GM21381 (cell line): Measurements from ENCODE around the gene ETFB.

Source experiments
- ATAC-seq: cut with Tn5 transposase; IDR thresholded peaks from one replicate; pipeline ENCODE4 v1.9.1; 2021; ENCODE audit warnings: mild to moderate bottlenecking, moderate library complexity; ENCODE audit not compliant: unreplicated experiment

ETFB gene

DNA sequence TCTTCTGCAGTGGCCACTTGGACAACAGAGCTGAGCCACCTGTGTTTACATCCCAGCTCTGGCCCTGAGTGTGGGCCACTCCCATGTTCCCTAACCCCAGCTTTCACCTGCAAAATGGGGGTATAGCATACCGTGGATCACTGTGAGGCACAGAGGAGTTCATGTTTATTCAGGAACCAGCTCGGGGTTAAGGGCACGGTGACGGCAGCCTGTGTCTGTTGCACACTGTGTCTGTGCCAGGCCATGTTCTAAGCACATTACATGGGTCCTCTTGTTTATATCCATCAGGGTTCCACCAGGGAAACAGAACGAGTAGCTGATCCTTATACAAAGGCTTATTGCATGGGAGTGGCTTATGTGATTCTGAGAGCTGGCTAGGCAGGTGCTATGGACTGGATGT is 68.8 kb downstream of the ETFB start:
- ATAC-seq, result no peak

- ATAC-seq, result no peak
Observed at GRCh38 chr19:51296336-51297093, 69.7 kb downstream of the ETFB start.

DNA sequence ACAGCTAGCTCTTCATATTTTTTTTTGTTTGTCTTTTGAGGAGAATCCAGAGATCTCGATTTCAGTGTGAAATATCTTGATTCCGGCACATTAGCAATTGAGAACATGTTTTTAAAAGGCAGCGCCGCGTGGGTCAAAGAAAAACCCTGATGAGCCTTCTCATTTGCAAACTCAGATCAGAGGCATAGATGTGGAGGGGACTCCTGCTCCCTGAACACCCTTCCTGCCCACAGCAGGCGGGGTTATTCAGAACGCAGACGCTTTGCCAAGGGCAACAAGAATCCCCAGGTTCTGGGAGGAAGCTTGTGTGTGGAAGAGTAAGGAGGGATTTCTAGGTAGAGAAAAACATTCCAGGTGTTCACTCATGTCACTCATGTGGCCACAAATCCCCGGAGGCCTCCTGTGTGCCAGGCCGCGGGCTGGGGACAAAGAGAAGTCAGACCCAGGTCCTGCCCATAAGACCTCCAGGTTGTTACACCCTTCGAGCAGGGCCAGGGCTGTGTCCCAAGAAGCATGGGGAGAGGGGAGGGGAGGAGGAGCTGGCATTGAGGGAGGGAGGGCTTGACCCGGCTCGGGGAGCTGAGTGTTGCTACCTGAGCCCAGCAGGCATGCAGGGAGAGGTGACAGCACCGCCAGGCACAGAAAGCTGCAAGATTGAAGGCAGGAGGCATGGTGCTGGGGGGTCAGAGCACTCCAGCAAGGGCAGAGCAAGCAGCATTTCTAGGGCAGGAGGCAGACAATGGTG is 70.6 kb downstream of the ETFB start:
- ATAC-seq, result no peak
